HG02970 (cell line): ENCODE measurements around the gene LIPE.

Experiments used
- ATAC-seq: cut with Tn5 transposase; IDR thresholded peaks from one replicate; pipeline ENCODE4 v1.9.1; 2021; ENCODE audit warnings: mild to moderate bottlenecking, moderate library complexity, moderate number of reproducible peaks; ENCODE audit not compliant: unreplicated experiment, low FRiP score

LIPE gene

DNA sequence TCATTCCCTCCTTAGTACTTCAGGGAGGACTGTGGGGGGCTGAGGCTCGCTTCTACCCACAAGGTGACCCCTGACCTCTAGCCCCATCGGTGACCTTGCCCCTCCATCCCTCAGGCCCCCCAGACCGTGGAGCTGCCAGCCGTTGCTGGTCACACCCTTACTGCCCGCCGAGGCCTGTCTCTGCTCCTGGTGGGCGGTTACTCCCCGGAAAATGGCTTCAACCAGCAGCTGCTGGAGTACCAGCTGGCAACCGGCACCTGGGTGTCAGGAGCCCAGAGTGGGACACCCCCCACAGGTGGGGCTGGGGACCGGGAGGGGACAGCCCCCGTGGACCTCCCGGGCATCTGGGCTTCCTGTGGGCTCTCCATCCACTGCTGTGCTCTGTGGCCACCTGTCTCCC, 69.9 kb downstream of the LIPE start:
- ATAC-seq, result no peak

DNA sequence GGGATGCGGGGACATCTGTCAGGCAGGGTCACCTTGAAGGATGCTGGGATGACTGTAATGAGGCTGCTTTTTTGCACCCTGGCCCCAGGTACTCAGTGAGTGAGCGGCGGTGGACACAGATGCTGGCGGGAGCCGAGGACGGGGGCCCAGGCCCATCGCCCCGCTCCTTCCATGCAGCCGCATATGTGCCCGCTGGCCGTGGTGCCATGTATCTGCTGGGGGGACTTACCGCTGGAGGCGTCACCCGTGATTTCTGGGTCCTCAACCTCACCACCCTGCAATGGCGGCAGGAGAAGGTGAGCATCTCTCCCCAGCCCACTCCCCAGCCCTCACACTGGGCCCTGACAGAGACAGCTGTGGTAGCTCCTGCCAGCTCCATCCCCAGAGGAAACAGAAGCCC, 70.5 kb downstream of the LIPE start:
- no peak for ATAC-seq

DNA sequence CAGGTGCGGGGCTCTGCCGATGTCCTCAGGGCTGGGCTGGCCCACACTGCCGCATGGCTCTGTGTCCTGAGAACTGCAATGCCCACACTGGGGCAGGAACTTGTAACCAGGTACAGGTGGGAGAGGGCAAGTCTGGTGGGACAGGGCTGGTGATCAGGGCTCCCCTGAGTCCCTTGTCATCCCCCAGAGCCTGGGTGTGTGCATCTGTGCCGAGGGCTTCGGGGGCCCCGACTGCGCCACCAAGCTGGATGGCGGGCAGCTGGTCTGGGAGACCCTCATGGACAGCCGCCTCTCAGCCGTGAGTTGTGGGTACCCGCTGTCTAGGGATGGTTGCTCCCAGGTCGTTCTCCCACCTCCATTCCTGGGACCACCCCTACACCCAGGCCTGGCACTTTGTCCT, 71.3 kb downstream of the LIPE start:
- ATAC-seq, result no peak

DNA sequence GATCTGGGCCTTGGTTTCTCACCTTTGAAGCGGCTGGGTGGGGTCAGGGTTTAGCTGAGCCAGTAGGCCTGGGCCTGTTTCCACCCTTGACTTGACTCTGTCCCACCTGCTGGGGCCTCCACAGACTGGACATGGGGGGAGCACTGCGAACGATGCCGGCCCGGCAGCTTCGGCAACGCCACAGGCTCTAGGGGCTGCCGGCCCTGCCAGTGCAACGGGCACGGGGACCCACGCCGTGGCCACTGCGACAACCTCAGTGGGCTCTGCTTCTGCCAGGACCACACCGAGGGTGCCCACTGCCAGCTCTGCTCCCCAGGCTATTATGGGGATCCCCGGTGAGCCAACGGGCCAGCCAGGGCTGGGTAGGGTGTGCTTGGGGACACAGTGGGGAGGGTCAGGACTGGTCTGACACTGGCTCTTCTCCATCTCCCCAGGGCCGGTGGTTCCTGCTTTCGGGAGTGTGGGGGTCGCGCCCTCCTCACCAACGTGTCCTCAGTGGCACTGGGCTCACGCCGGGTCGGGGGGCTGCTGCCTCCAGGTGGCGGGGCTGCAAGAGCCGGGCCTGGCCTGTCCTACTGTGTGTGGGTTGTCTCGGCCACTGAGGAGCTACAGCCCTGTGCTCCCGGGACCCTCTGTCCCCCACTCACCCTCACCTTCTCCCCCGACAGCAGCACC, 73.7 kb downstream of the LIPE start:
- no peak for ATAC-seq

DNA sequence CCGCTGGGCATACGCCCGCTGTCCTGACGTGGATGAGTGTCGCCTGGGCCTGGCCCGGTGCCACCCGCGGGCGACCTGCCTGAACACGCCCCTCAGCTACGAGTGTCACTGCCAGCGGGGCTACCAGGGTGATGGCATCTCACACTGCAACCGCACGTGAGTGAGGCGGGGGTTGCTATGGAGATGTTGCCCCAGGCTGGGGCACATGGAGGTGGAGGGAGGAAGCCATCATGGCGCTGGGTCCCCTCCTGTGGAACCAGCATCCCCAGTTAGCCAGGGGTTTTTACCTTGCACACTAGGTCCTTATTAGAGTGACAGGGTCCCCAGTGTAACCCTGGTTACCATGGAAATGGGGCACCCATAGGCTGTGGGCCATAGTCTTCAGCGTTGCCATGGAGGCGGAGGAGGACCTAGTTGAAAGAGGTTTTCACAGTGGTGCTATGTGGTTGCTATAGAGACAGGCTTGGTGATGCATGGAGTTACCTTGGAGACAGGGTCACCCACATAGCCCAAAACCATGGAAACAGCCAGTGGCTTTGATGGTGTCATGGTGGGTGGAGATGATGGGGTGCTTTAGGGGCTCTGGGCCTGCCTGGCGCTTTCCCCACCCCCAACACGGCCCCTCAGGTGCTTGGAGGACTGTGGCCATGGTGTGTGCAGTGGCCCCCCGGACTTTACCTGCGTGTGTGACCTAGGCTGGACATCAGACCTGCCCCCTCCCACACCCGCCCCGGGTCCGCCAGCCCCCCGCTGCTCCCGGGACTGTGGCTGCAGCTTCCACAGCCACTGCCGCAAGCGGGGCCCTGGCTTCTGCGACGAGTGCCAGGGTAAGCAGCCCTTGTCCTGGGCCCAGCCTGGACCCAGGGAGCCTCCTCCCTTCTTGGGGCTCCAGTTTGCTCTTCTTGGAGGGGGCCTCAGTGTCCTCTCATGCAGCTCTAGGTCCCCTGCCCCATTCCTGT, 74.6 kb downstream of the LIPE start:
- no peak for ATAC-seq
